K562 (cell line): Measurements from ENCODE around the gene KRI1. TPM values are rescaled to one million over a fixed set of nuclear protein-coding genes. Genes with fewer than 3 reads are reported as not detected.

ENCODE experiments used
- AFF4 ChIP-seq: sonication (generic); formaldehyde crosslinking; IDR thresholded peaks from 2 replicates; pipeline ENCODE4 v1.8.0; 2023; ENCODE audit warnings: mild to moderate bottlenecking, missing genetic modification reagents
- BDP1 ChIP-seq: IDR thresholded peaks from 3 replicates; pipeline ENCODE4 v1.6.1; 2011; ENCODE audit not compliant: insufficient read length, insufficient read depth
- CREM ChIP-seq: IDR thresholded peaks from 2 replicates; pipeline ENCODE4 v1.6.1; 2014; ENCODE audit warnings: antibody characterized with exemption, low read depth
- CTBP1 ChIP-seq: fragments of 450-650 bp; IDR thresholded peaks from 2 replicates; pipeline ENCODE4 v1.6.1; 2016; ENCODE audit warnings: borderline replicate concordance
- ELF1 ChIP-seq: fragments of 200-800 bp; sonication (Bioruptor generic); IDR thresholded peaks from 2 replicates; pipeline ENCODE4 v1.6.1; 2016; ENCODE audit warnings: missing genetic modification characterization, missing compliant biosample characterization
- EP400 ChIP-seq: fragments of 450-650 bp; IDR thresholded peaks from 2 replicates; pipeline ENCODE4 v1.6.1; 2017; ENCODE audit warnings: antibody characterized with exemption, mild to moderate bottlenecking, moderate library complexity
- ETV5 ChIP-seq: sonication (generic); formaldehyde crosslinking; IDR thresholded peaks from 2 replicates; pipeline ENCODE4 v1.4.0; 2020; ENCODE audit warnings: low read depth, mild to moderate bottlenecking, missing genetic modification reagents
- FIP1L1 ChIP-seq: fragments of 200-400 bp; formaldehyde crosslinking; IDR thresholded peaks from 2 replicates; pipeline ENCODE4 v1.6.1; 2018; ENCODE audit warnings: mild to moderate bottlenecking, low read depth, low read length; ENCODE audit not compliant: poor library complexity, severe bottlenecking
- KDM5B ChIP-seq: fragments of 200-600 bp; sonication (generic); IDR thresholded peaks from 2 replicates; pipeline ENCODE4 v1.6.1; 2012; ENCODE audit warnings: low read depth, mild to moderate bottlenecking, moderate library complexity, low read length, control low read depth, inconsistent platforms; ENCODE audit not compliant: insufficient replicate concordance
- L3MBTL2 ChIP-seq: fragments of 450-650 bp; IDR thresholded peaks from 2 replicates; pipeline ENCODE4 v1.6.1; 2016; ENCODE audit warnings: mild to moderate bottlenecking, moderate library complexity
- NELFE ChIP-seq: IDR thresholded peaks from 2 replicates; pipeline ENCODE4 v1.6.1; 2011; ENCODE audit warnings: mild to moderate bottlenecking; ENCODE audit not compliant: insufficient read depth, insufficient read length
- NRF1 ChIP-seq, 2 experiments: fragments of 450-650 bp; IDR thresholded peaks in 1 of 2; conservative IDR thresholded peaks in 1 of 2; 2 replicates each; pipeline ENCODE4 v1.6.1; 2014; ENCODE audit warnings: mild to moderate bottlenecking in 2 of 2
- PHB ChIP-seq: fragments of 250-450 bp; sonication (Bioruptor Pico); IDR thresholded peaks from 2 replicates; pipeline ENCODE4 v1.5.0; 2021
- POLR2A ChIP-seq: fragments of 450-650 bp; conservative IDR thresholded peaks from 2 replicates; pipeline ENCODE4 v1.6.1; 2016
- POLR2AphosphoS5 ChIP-seq: IDR thresholded peaks from 2 replicates; pipeline ENCODE4 v1.6.1; 2011; ENCODE audit warnings: mild to moderate bottlenecking, low read depth, low read length, moderate library complexity; ENCODE audit not compliant: control insufficient read depth, insufficient read depth
- RNF2 ChIP-seq: sonication (generic); IDR thresholded peaks from 2 replicates; pipeline ENCODE4 v1.6.1; 2016
- VEZF1 ChIP-seq: fragments of 200-800 bp; sonication (Bioruptor generic); IDR thresholded peaks from 2 replicates; pipeline ENCODE4 v1.6.1; 2017; ENCODE audit warnings: missing genetic modification characterization, missing compliant biosample characterization
- ZNF217 ChIP-seq: sonication (generic); formaldehyde crosslinking; IDR thresholded peaks from 2 replicates; pipeline ENCODE4 v1.8.0; 2022; ENCODE audit warnings: mild to moderate bottlenecking, missing genetic modification reagents
- ZNF75A ChIP-seq: fragments of 450-650 bp; formaldehyde crosslinking; IDR thresholded peaks from 2 replicates; pipeline ENCODE4 v1.4.0; 2020; ENCODE audit warnings: mild to moderate bottlenecking
- polyA plus RNA-seq, 8 experiments: library from polyadenylated mRNA; depleted of rRNA in 4 of 8; stranded (reverse) in 5 of 8; unstranded in 3 of 8; fragments of >200 nt; fragmentation: Nextera tagmentation in 2 of 8; fragmentation: Illumina TruSeq in 1 of 8; extraction: Ambion mirVana in 2 of 8; extraction: Trizol in 1 of 8; gene quantifications; 2 replicates each; pipeline versions ENCODE4 v1.2.1 to v1.2.3, GENCODE V29; 2011 to 2014; ENCODE audit warnings: inconsistent platforms in 1 of 8, missing spikeins in 1 of 8
- total RNA-seq, 7 experiments: library from RNA; depleted of rRNA in 6 of 7; stranded (reverse); fragments of >200 nt in 6 of 7; fragmentation: Illumina TruSeq in 2 of 7; extraction: Trizol in 2 of 7; gene quantifications; 2 replicates each; pipeline versions ENCODE4 v1.2.1 to v1.2.3, GENCODE V29; 2011 to 2021; ENCODE audit warnings: low replicate concordance in 1 of 7
- TF ChIP-seq, protein P1 (sequence below): sonication (generic); formaldehyde crosslinking; IDR thresholded peaks from 2 replicates; pipeline ENCODE4 v1.8.0; 2022; ENCODE audit warnings: mild to moderate bottlenecking, missing genetic modification reagents
- TF ChIP-seq, protein P2 (sequence below): fragments of 200-800 bp; sonication (Bioruptor generic); IDR thresholded peaks from 2 replicates; pipeline ENCODE4 v1.6.1; 2017; ENCODE audit warnings: missing genetic modification characterization, missing compliant biosample characterization

The KRI1 gene
- total and polyA plus RNA-seq, 9 of the 15 experiments (the other 6 are each of a cell fraction or from before 2014, with no cell fraction given): 1.1 to 50.7 (median 24.7) TPM

DNA sequence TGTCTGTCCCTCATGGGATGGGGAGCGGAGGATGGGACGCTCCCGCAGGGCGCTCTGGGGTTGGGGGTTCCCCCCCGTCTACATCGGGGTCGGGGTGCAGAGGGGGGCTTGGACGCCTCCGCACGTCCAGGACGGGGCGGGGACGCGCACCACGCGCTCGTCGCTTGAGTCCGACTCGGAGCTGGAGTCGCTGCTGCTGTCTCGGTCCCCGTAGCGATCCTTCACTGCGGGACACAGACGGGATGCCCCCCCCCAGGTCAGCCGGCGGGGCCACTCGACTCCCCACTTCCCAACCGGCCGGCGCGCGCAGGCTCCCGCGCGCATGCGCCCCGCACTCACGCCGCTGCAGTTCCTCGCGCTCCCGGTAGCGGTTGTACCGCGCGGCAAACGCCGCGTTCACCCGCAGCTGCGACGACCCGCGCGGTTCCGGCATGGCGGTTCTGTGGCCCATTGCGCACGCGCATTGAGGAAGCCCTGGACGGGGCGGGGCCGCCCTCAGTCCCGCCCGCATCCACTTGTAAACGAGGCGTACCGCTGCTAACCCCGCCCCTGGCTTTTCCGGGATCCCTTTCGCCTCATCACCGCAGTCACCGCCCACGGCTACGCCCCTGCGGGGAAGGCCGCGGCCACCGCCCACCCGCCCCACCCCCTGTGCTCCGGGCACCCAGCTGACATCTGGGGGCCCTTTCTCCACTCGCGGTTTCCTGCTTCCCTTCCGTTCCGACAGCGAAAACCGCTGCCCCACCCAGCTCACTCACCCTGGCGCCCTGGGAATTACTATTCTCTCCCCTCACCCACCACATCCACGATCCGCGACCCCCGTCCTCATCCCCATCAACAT, at the start of gene KRI1 (continued):
- TF ChIP-seq AFF4 (CRISPR knock-in tag): 0 out of 2 replicates have a peak, but pooled peaks have one; percentile 58
- peak; percentile 69 for TF ChIP-seq CREM
- TF ChIP-seq RNF2: peak; percentile 90
- no peak for TF ChIP-seq BDP1
- TF ChIP-seq, protein P1, sequence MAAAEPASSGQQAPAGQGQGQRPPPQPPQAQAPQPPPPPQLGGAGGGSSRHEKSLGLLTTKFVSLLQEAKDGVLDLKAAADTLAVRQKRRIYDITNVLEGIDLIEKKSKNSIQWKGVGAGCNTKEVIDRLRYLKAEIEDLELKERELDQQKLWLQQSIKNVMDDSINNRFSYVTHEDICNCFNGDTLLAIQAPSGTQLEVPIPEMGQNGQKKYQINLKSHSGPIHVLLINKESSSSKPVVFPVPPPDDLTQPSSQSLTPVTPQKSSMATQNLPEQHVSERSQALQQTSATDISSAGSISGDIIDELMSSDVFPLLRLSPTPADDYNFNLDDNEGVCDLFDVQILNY (CRISPR knock-in tag): no peak
- no peak for TF ChIP-seq PHB (CRISPR knock-in tag)
- peak; percentile 81 for TF ChIP-seq VEZF1 (CRISPR knock-in tag)
- peak; percentile 23 for TF ChIP-seq FIP1L1
- TF ChIP-seq CTBP1: peak; percentile 89
- no peak for TF ChIP-seq ZNF217
- no peak for TF ChIP-seq NELFE
- peak; percentile 71 for TF ChIP-seq KDM5B
- TF ChIP-seq, protein P2, sequence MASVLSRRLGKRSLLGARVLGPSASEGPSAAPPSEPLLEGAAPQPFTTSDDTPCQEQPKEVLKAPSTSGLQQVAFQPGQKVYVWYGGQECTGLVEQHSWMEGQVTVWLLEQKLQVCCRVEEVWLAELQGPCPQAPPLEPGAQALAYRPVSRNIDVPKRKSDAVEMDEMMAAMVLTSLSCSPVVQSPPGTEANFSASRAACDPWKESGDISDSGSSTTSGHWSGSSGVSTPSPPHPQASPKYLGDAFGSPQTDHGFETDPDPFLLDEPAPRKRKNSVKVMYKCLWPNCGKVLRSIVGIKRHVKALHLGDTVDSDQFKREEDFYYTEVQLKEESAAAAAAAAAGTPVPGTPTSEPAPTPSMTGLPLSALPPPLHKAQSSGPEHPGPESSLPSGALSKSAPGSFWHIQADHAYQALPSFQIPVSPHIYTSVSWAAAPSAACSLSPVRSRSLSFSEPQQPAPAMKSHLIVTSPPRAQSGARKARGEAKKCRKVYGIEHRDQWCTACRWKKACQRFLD (CRISPR knock-in tag): peak; percentile 65; the same call in 1 of the 2 replicates
- TF ChIP-seq L3MBTL2: peak; percentile 99
- peak; percentile 83 for TF ChIP-seq POLR2A
- TF ChIP-seq NRF1 (conservative IDR thresholded peaks at IDR 0.05 in 1 of 2, IDR thresholded peaks at IDR 0.05 in 1 of 2): peak; percentile 99
- TF ChIP-seq EP400: peak; percentile 75
- peak; percentile 51; the same call in 1 of the 2 replicates for TF ChIP-seq POLR2AphosphoS5
- no peak for TF ChIP-seq ZNF75A (CRISPR knock-in tag)
- TF ChIP-seq ETV5 (CRISPR knock-in tag): peak; percentile 58; the same call in 1 of the 2 replicates
- peak; percentile 75 for TF ChIP-seq ELF1 (tag)
